ENCODE results near the gene GPR18. TPM values are rescaled to one million over a fixed set of nuclear protein-coding genes. Genes with fewer than 3 reads are reported as not detected.

GPR18 gene
- total and polyA plus RNA-seq, 2 of the 13 experiments (the other 11 are each of a cell fraction or from before 2014, with no cell fraction given): not detected

- WGBS (ENCODE audit: low lambda C conversion rate): 97% methylated on average over 5 of the region's 5 CpGs
- Histone ChIP-seq H3K4me2 (ENCODE audit: low read depth, low read length) (no peak overlapping the region), H3K27me3 (ENCODE audit: control insufficient read depth in 1 of 2, insufficient read depth in 2 of 2, low read length in 2 of 2) (no peaks in the 10 kb centered on the region), H3K9me3 (ENCODE audit: low read length) (no peaks in the 10 kb centered on the region), H4K20me1 (ENCODE audit: insufficient read depth, low read length) (peaks cover 3% of the 10 kb centered on the region; the same call in 1 of the 2 replicates), H3K9ac (ENCODE audit: insufficient read depth, low read depth, low read length) (no peak overlapping the region), H3K4me1 (ENCODE audit: insufficient read depth, low read length) (peaks cover 17% of the 10 kb centered on the region), H2AFZ (ENCODE audit: low read length) (no peak overlapping the region), H3K27ac (ENCODE audit: extremely low read length, insufficient read depth, low read length) (no peak overlapping the region), H3K4me3 (replicated peaks in 1 of 3; ENCODE audit: insufficient read depth in 1 of 3, low read depth in 2 of 3, low read length in 3 of 3) (no peak overlapping the region), H3K36me3 (replicated peaks in 1 of 2; ENCODE audit: control insufficient read depth in 1 of 2, insufficient read depth in 2 of 2, low read length in 2 of 2) (peaks cover 2 to 11% of the 10 kb centered on the region in 2 experiments; a peak in 4 of 5 replicates), H3K79me2 (ENCODE audit: insufficient read depth, low read length) (no peaks in the 10 kb centered on the region)
- POLR2A ChIA-PET: no interaction called here
- BruUV-seq (replicated peaks): no TSS peak
- no peak for ATAC-seq
- CTCF ChIA-PET (ENCODE audit: low intra/inter-chr PET ratio, low total read pairs): no interaction called here
- in situ Hi-C loops (cut with HindIII; ENCODE audit: extremely low pct_ligation_motif_present, low pct_unique_long_range_greater_than_20kb): no loop called here
- TF ChIP-seq ZBTB33 (CRISPR knock-in tag; IDR thresholded peaks at IDR 0.05): peak; percentile 78; the same call in 1 of the 2 replicates
- no peak for TF ChIP-seq ZNF687 (CRISPR knock-in tag; IDR thresholded peaks at IDR 0.05)
- intact Hi-C loops (cut with micrococcal nuclease; ENCODE audit: unreplicated experiment): no loop called here
- no peak for FAIRE-seq
- no peak for DNase-seq (ENCODE audit: low spot score)
Observed at GRCh38 chr13:99281811-99282263, 23.7 kb upstream of the GPR18 start.
